GM12878 (cell line): Measurements from ENCODE around the gene SCG3. TPM values are rescaled to one million over a fixed set of nuclear protein-coding genes. Genes with fewer than 3 reads are reported as not detected.

ENCODE experiments used
- CHD1 ChIP-seq: IDR thresholded peaks from 2 replicates; pipeline ENCODE4 v1.6.1; 2012; ENCODE audit warnings: low read depth, low read length, improper control_type of control experiment
- EGR1 ChIP-seq, 2 experiments: IDR thresholded peaks; 1 replicate in 1 of 2; 2 replicates in 1 of 2; pipeline ENCODE4 v1.6.1; 2011 to 2012; ENCODE audit warnings: low read depth in 2 of 2, low read length in 2 of 2, borderline replicate concordance in 1 of 2, mild to moderate bottlenecking in 1 of 2, moderate library complexity in 1 of 2
- HCFC1 ChIP-seq: fragments of 150-350 bp; IDR thresholded peaks from 2 replicates; pipeline ENCODE4 v1.6.1; 2014; ENCODE audit warnings: low read length
- HDAC6 ChIP-seq: fragments of 200-600 bp; sonication (generic); IDR thresholded peaks from one replicate; pipeline ENCODE4 v1.8.0; 2017; ENCODE audit warnings: antibody characterized with exemption; ENCODE audit not compliant: unreplicated experiment
- IKZF2 ChIP-seq, 2 experiments: fragments of 450-650 bp; IDR thresholded peaks; 2 replicates each; pipeline ENCODE4 v1.6.1; 2017; ENCODE audit warnings: mild to moderate bottlenecking in 2 of 2, moderate library complexity in 2 of 2
- KAT2A ChIP-seq: conservative IDR thresholded peaks from 2 replicates; pipeline ENCODE4 v1.6.1; 2011; ENCODE audit warnings: low read depth, low read length; ENCODE audit not compliant: control insufficient read depth
- MYB ChIP-seq: fragments of 150-350 bp; IDR thresholded peaks from 2 replicates; pipeline ENCODE4 v1.6.1; 2014; ENCODE audit warnings: mild to moderate bottlenecking, low read depth, low read length, borderline replicate concordance
- NFXL1 ChIP-seq: fragments of 450-650 bp; IDR thresholded peaks from 2 replicates; pipeline ENCODE4 v1.6.1; 2017; ENCODE audit warnings: antibody characterized with exemption, mild to moderate bottlenecking, borderline replicate concordance
- POLR2AphosphoS5 ChIP-seq: IDR thresholded peaks from 2 replicates; pipeline ENCODE4 v1.6.1; 2011; ENCODE audit warnings: mild to moderate bottlenecking, low read length, inconsistent platforms
- POU2F2 ChIP-seq: IDR thresholded peaks from 3 replicates; pipeline ENCODE4 v1.6.1; 2011; ENCODE audit warnings: low read depth, mild to moderate bottlenecking, low read length, borderline replicate concordance
- SIX5 ChIP-seq: IDR thresholded peaks from 2 replicates; pipeline ENCODE4 v1.6.1; 2011; ENCODE audit warnings: mild to moderate bottlenecking, low read depth, low read length, moderate library complexity; ENCODE audit not compliant: severe bottlenecking
- SMAD1 ChIP-seq: fragments of 450-650 bp; IDR thresholded peaks from 2 replicates; pipeline ENCODE4 v1.6.1; 2018; ENCODE audit warnings: mild to moderate bottlenecking, low read depth; ENCODE audit not compliant: partially characterized antibody
- STAT1 ChIP-seq: fragments of 450-650 bp; conservative IDR thresholded peaks from 2 replicates; pipeline ENCODE4 v1.6.1; 2014; ENCODE audit warnings: antibody characterized with exemption, mild to moderate bottlenecking
- TBL1XR1 ChIP-seq: IDR thresholded peaks from 2 replicates; pipeline ENCODE4 v1.6.1; 2012; ENCODE audit warnings: low read depth, low read length, improper control_type of control experiment
- ZNF622 ChIP-seq: fragments of 450-650 bp; IDR thresholded peaks from 2 replicates; pipeline ENCODE4 v1.6.1; 2017; ENCODE audit warnings: mild to moderate bottlenecking, inconsistent platforms
- polyA plus RNA-seq, 11 experiments: library from polyadenylated mRNA; depleted of rRNA in 4 of 11; unstranded in 6 of 11; stranded (reverse) in 5 of 11; fragments of >200 nt; fragmentation: Nextera tagmentation in 4 of 11; fragmentation: Illumina TruSeq in 1 of 11; extraction: Ambion mirVana in 4 of 11; extraction: Trizol in 1 of 11; gene quantifications; 1 replicate in 1 of 11; 2 replicates in 10 of 11; pipeline versions ENCODE4 v1.2.1 to v1.2.3, GENCODE V29; 2011 to 2016; ENCODE audit warnings: inconsistent platforms in 2 of 11, missing spikeins in 2 of 11, low read depth in 1 of 11
- total RNA-seq, 4 experiments: library from RNA; depleted of rRNA in 3 of 4; stranded (reverse); fragments of >200 nt in 3 of 4; fragmentation: Illumina TruSeq in 1 of 4; extraction: Trizol in 1 of 4; gene quantifications; 2 replicates each; pipeline versions ENCODE4 v1.2.1 to v1.2.3, GENCODE V29; 2013 to 2021
- TF ChIP-seq, protein P1 (sequence below): IDR thresholded peaks from 2 replicates; pipeline ENCODE4 v1.6.1; 2011; ENCODE audit warnings: mild to moderate bottlenecking, low read depth, low read length, moderate library complexity; ENCODE audit not compliant: insufficient replicate concordance
- TF ChIP-seq, protein P2 (sequence below): fragments of 450-650 bp; IDR thresholded peaks from 2 replicates; pipeline ENCODE4 v1.6.1; 2017; ENCODE audit warnings: low read depth, mild to moderate bottlenecking, moderate library complexity
- TF ChIP-seq, protein P3 (sequence below): fragments of 450-650 bp; IDR thresholded peaks from 2 replicates; pipeline ENCODE4 v1.6.1; 2018; ENCODE audit warnings: borderline replicate concordance, mild to moderate bottlenecking; ENCODE audit not compliant: partially characterized antibody
- TF ChIP-seq, protein P4 (sequence below): IDR thresholded peaks from 2 replicates; pipeline ENCODE4 v1.6.1; 2012; ENCODE audit warnings: improper control_type of control experiment, low read depth, low read length; ENCODE audit not compliant: insufficient replicate concordance

Gene SCG3
- total and polyA plus RNA-seq, 10 of the 15 experiments (the other 5 are each of a cell fraction or from before 2014, with no cell fraction given): 0.03 to 0.15 (median 0.04) TPM; not detected in 7

DNA sequence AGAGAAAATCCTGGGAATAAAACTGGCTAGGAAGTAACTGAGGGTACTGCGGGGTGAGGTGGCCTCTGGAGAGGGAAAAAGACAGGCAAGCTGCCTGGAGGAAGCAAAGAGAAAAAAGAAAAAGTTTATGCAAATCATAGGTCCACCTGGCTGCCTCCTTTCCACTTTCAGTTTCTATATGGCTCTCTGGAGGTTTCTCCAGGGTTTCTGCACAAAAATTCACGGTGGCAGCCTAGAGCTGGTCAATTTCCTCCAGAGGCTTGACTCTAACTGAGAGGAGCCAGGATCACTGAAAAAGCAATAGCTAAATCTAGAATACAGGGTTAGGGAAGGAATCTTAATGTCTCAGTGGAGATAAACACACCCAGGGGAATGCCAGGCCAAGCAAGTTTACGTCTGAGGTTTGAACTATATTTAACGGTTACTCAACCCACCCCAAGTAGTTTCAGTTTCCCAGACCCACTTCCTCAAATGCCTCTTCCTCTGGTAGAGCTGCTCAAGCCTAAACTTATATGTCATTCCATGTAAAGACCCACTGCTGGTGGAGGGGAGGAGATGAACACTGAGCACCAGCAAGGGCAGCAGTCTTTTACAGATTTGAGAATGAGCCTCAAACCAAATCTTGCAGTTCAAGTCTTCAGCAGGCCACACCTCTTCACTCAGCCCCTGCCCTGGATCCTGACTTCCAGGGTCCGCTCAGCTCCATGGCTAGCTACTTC, 50.4 kb downstream of the SCG3 start (continued):
- TF ChIP-seq STAT1 (no peak), MYB (no peak), SIX5 (peak; percentile 4), HDAC6 (no peak), CHD1 (no peak), SMAD1 (no peak), POU2F2 (peak; percentile 98), HCFC1 (no peak), EGR1 (IDR thresholded peaks at IDR 0.05; ENCODE audit: borderline replicate concordance in 1 of 2, low read depth in 2 of 2, low read length in 2 of 2) (peak in 1 of 2 experiments; percentile 61; a peak in 2 of 3 replicates), TBL1XR1 (peak; percentile 63; the same call in 1 of the 2 replicates), KAT2A (no peak), NFXL1 (no peak), POLR2AphosphoS5 (peak; percentile 69; the same call in 1 of the 2 replicates), ZNF622 (no peak), IKZF2 (IDR thresholded peaks at IDR 0.05) (peak; percentile 92 to 94)
- TF ChIP-seq, protein P1, sequence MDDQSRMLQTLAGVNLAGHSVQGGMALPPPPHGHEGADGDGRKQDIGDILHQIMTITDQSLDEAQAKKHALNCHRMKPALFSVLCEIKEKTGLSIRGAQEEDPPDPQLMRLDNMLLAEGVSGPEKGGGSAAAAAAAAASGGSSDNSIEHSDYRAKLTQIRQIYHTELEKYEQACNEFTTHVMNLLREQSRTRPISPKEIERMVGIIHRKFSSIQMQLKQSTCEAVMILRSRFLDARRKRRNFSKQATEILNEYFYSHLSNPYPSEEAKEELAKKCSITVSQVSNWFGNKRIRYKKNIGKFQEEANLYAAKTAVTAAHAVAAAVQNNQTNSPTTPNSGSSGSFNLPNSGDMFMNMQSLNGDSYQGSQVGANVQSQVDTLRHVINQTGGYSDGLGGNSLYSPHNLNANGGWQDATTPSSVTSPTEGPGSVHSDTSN: no peak
- TF ChIP-seq, protein P2, sequence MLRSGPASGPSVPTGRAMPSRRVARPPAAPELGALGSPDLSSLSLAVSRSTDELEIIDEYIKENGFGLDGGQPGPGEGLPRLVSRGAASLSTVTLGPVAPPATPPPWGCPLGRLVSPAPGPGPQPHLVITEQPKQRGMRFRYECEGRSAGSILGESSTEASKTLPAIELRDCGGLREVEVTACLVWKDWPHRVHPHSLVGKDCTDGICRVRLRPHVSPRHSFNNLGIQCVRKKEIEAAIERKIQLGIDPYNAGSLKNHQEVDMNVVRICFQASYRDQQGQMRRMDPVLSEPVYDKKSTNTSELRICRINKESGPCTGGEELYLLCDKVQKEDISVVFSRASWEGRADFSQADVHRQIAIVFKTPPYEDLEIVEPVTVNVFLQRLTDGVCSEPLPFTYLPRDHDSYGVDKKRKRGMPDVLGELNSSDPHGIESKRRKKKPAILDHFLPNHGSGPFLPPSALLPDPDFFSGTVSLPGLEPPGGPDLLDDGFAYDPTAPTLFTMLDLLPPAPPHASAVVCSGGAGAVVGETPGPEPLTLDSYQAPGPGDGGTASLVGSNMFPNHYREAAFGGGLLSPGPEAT: peak; percentile 94
- TF ChIP-seq, protein P3, sequence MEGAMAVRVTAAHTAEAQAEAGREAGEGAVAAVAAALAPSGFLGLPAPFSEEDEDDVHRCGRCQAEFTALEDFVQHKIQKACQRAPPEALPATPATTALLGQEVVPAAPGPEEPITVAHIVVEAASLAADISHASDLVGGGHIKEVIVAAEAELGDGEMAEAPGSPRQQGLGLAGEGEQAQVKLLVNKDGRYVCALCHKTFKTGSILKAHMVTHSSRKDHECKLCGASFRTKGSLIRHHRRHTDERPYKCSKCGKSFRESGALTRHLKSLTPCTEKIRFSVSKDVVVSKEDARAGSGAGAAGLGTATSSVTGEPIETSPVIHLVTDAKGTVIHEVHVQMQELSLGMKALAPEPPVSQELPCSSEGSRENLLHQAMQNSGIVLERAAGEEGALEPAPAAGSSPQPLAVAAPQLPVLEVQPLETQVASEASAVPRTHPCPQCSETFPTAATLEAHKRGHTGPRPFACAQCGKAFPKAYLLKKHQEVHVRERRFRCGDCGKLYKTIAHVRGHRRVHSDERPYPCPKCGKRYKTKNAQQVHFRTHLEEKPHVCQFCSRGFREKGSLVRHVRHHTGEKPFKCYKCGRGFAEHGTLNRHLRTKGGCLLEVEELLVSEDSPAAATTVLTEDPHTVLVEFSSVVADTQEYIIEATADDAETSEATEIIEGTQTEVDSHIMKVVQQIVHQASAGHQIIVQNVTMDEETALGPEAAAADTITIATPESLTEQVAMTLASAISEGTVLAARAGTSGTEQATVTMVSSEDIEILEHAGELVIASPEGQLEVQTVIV: no peak
- TF ChIP-seq, protein P4, sequence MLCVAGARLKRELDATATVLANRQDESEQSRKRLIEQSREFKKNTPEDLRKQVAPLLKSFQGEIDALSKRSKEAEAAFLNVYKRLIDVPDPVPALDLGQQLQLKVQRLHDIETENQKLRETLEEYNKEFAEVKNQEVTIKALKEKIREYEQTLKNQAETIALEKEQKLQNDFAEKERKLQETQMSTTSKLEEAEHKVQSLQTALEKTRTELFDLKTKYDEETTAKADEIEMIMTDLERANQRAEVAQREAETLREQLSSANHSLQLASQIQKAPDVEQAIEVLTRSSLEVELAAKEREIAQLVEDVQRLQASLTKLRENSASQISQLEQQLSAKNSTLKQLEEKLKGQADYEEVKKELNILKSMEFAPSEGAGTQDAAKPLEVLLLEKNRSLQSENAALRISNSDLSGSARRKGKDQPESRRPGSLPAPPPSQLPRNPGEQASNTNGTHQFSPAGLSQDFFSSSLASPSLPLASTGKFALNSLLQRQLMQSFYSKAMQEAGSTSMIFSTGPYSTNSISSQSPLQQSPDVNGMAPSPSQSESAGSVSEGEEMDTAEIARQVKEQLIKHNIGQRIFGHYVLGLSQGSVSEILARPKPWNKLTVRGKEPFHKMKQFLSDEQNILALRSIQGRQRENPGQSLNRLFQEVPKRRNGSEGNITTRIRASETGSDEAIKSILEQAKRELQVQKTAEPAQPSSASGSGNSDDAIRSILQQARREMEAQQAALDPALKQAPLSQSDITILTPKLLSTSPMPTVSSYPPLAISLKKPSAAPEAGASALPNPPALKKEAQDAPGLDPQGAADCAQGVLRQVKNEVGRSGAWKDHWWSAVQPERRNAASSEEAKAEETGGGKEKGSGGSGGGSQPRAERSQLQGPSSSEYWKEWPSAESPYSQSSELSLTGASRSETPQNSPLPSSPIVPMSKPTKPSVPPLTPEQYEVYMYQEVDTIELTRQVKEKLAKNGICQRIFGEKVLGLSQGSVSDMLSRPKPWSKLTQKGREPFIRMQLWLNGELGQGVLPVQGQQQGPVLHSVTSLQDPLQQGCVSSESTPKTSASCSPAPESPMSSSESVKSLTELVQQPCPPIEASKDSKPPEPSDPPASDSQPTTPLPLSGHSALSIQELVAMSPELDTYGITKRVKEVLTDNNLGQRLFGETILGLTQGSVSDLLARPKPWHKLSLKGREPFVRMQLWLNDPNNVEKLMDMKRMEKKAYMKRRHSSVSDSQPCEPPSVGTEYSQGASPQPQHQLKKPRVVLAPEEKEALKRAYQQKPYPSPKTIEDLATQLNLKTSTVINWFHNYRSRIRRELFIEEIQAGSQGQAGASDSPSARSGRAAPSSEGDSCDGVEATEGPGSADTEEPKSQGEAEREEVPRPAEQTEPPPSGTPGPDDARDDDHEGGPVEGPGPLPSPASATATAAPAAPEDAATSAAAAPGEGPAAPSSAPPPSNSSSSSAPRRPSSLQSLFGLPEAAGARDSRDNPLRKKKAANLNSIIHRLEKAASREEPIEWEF: no peak
